Vagina (tissue), 2 donors: Measurements from ENCODE around the gene TOR4A. TPM values are rescaled to one million over a fixed set of nuclear protein-coding genes. Genes with fewer than 3 reads are reported as not detected.

Source experiments
- DNase-seq, 2 donors: peaks; one replicate each; pipeline ENCODE4 v3.0.0-alpha.2; 2017; ENCODE audit errors: extremely low spot score in 2 of 2
- H3K27ac ChIP-seq: fragments of 200-600 bp; sonication (generic); one replicate; pipeline ENCODE4 v1.5.1; 2019
- H3K27me3 ChIP-seq: fragments of 200-600 bp; sonication (generic); one replicate; pipeline ENCODE4 v1.5.1; 2019
- H3K36me3 ChIP-seq, 2 donors: fragments of 200-600 bp; sonication (generic); one replicate each; pipeline ENCODE4 v1.5.1; 2017 to 2019
- H3K4me1 ChIP-seq: fragments of 200-600 bp; sonication (generic); one replicate; pipeline ENCODE4 v1.5.1; 2019
- H3K4me3 ChIP-seq, 2 donors: fragments of 200-600 bp; sonication (generic); 1 replicate in 1 of 2; 2 replicates in 1 of 2; pipeline ENCODE4 v1.5.1; 2016 to 2019
- H3K9me3 ChIP-seq: fragments of 200-600 bp; sonication (generic); one replicate; pipeline ENCODE4 v1.5.1; 2019
- CTCF ChIP-seq, 3 experiments: fragments of 450-650 bp in 2 of 3; fragments of 200-600 bp in 1 of 3; sonication (generic) in 1 of 3; IDR thresholded peaks; one replicate each; pipeline ENCODE4 v1.5.1; 2017 to 2019; ENCODE audit warnings: antibody characterized with exemption in 3 of 3, mild to moderate bottlenecking in 2 of 3, moderate library complexity in 2 of 3
- POLR2A ChIP-seq, 2 donors: fragments of 450-650 bp; IDR thresholded peaks; one replicate each; pipeline ENCODE4 v1.6.1; 2017; ENCODE audit warnings: antibody characterized with exemption in 2 of 2, mild to moderate bottlenecking in 2 of 2, moderate library complexity in 2 of 2
- POLR2AphosphoS5 ChIP-seq, 2 donors: sonication (generic); formaldehyde crosslinking; IDR thresholded peaks; one replicate each; pipeline ENCODE4 v1.9.0; 2017; ENCODE audit warnings: antibody characterized with exemption in 2 of 2, mild to moderate bottlenecking in 2 of 2, low read depth in 1 of 2; ENCODE audit not compliant: insufficient read depth in 1 of 2
- intact Hi-C: fragments of 100-400 bp; cut with DNase I; formaldehyde crosslinking; loops from one replicate; pipeline ENCODE4 v1.15.1; 2023
- total RNA-seq: library from RNA; depleted of rRNA; stranded (reverse); fragments of >200 nt; gene quantifications from one replicate; pipeline ENCODE4 v1.2.3, GENCODE V29; 2016

TOR4A gene
- total RNA-seq, 1 donor from 2014 or later, result 13.0 TPM

GRCh38 chr9:137229903-137230704, 47.4 kb upstream of the TOR4A start:
- Histone ChIP-seq H3K4me1 (peaks cover 11% of the 10 kb centered on the region), H3K9me3 (no peaks in the 10 kb centered on the region), H3K27ac (no peak overlapping the region), H3K27me3 (peaks cover 4% of the 10 kb centered on the region), H3K36me3 (no peaks in the 10 kb centered on the region), H3K4me3 (no peak overlapping the region)
- intact Hi-C loops, result loop anchor here (5.0 kb wide), 2 partner anchors 38 to 127 kb away; no protein-coding TSS in a partner anchor
- TF ChIP-seq CTCF (IDR thresholded peaks at IDR 0.05) (no peak), POLR2A (IDR thresholded peaks at IDR 0.05) (no peak), POLR2AphosphoS5 (IDR thresholded peaks at IDR 0.05; ENCODE audit: insufficient read depth in 1 of 2, low read depth in 1 of 2) (no peak)
- no peak for DNase-seq

DNA sequence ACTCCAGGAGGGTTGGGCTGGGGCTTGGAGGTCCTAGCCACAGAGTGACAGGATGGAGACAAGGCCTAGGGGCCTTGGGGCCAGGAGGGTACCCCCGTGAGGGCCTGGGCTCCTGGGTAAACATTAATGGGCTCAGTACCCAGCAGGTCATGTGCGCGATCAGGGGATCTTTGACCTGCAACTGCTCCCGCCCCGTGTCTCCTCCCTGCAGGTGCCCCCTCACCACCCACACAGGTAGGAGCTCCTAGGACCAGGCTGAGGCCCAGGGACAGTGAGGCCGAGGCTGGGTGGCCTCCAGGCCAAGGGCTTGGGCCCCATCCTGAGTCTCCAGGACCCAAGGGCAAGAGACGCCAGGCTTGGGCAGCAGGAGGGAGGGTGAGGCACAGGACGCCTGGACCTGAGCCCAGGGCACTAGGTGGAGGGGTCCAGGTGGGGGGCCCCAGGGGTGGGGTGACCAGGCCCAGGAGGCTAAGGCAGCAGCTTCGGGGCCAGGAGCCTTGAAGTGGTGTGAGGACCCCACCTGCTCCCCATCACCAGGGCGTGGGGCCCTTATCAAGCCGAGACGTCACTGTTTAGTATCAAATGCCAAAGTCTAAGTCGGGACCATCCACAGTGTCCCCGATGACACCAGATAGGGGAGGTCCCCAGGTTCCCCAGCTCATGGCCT, 46.7 kb upstream of the TOR4A start, which contains the start of gene SLC34A3:
SLC34A3 (plus strand) TSS at position 197 of the 667 bp plus-strand sequence. CDS start 802 bp downstream, outside the sequence.
- TF ChIP-seq POLR2A (IDR thresholded peaks at IDR 0.05), result no peak
- no peak for TF ChIP-seq POLR2AphosphoS5 (IDR thresholded peaks at IDR 0.05; ENCODE audit: insufficient read depth in 1 of 2, low read depth in 1 of 2)
- no peak for TF ChIP-seq CTCF (IDR thresholded peaks at IDR 0.05)
- peaks cover 4% of the 10 kb centered on the region for H3K27me3 ChIP-seq
- no peak within 1 kb of the TSS for H3K27ac ChIP-seq
- intact Hi-C loops, result no loop called here
- no peak within 1 kb of the TSS for H3K4me3 ChIP-seq
- DNase-seq, result no peak
- no peaks in the 10 kb centered on the region for H3K36me3 ChIP-seq
- peaks cover 15% of the 10 kb centered on the region for H3K4me1 ChIP-seq
- no peaks in the 10 kb centered on the region for H3K9me3 ChIP-seq

DNA sequence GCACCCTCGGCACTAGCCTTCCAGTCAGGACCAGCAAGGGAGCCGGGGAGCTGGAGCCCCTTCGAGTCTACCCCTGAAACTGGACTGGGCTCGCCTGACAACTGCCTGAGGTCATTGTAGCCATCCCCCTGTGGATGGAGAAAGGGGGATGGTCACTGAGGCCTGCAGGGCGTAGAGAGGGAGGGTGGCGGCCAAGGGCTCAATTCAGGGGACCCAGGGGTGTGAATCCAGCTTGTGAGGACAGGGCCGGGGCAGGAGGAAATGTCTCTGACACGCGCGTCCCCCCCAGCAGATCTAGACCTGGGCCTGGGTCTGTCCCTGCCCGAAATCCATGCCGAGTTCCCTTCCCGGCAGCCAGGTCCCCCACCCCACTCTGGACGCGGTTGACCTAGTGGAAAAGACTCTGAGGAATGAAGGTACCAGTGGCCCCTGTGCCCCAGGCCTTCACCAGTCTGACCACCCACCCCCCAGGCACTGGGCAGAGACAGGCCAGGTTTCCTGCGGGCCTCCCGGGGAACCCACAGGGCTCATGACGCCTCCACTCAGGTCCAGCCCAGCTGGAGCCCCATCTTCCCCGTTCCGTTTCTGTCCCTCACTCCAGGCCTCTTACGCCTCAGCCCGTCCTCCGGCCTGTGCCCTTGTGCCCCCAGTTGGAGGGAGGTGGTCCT, 46.0 kb upstream of the TOR4A start:
- no peak for DNase-seq
- Histone ChIP-seq H3K4me3 (no peak overlapping the region), H3K36me3 (no peaks in the 10 kb centered on the region), H3K4me1 (peaks cover 22% of the 10 kb centered on the region), H3K9me3 (no peaks in the 10 kb centered on the region), H3K27ac (no peak overlapping the region), H3K27me3 (peaks cover 4% of the 10 kb centered on the region)
- intact Hi-C loops, result no loop called here
- no peak for TF ChIP-seq POLR2AphosphoS5 (IDR thresholded peaks at IDR 0.05; ENCODE audit: insufficient read depth in 1 of 2, low read depth in 1 of 2)
- no peak for TF ChIP-seq CTCF (IDR thresholded peaks at IDR 0.05)
- TF ChIP-seq POLR2A (IDR thresholded peaks at IDR 0.05), result no peak

DNA sequence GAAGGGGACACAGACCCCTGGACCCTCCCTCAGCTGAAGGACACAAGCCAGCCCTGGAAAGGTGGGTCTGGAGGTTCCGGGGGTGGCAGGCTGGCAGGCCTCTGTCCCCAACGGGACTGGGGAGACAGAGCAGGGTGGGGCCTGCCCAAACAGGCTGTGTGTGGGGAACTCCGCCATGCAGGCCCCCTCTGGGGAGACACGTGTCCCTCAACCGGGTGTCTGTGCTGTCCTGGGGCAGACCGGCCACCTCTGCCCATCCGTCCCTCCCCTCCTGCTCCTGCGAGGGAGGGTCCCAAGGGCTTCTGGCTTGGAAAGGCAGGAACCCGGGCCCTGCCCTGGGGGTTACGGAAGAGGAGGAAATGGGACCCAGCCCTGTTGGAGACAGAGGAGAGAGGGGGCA, 45.4 kb upstream of the TOR4A start:
- no peaks in the 10 kb centered on the region for H3K36me3 ChIP-seq
- peaks cover 23% of the 10 kb centered on the region for H3K4me1 ChIP-seq
- peaks cover 4% of the 10 kb centered on the region for H3K27me3 ChIP-seq
- H3K9me3 ChIP-seq, result no peaks in the 10 kb centered on the region
- TF ChIP-seq POLR2AphosphoS5 (IDR thresholded peaks at IDR 0.05; ENCODE audit: insufficient read depth in 1 of 2, low read depth in 1 of 2), result no peak
- no peak for TF ChIP-seq CTCF (IDR thresholded peaks at IDR 0.05)
- no peak for TF ChIP-seq POLR2A (IDR thresholded peaks at IDR 0.05)
- DNase-seq, result no peak
- intact Hi-C loops, result no loop called here
- no peak overlapping the region for H3K4me3 ChIP-seq
- H3K27ac ChIP-seq, result no peak overlapping the region
